SKM-1 treated with dmso at 0.1 percent for 144 hours (cell line): ENCODE measurements around the gene RASD1.

ENCODE experiments used
- DNase-seq: peaks from one replicate; lab custom pipeline; 2025; ENCODE audit not compliant: unreplicated experiment; lab: John Stamatoyannopoulos, UW

The RASD1 gene

DNA sequence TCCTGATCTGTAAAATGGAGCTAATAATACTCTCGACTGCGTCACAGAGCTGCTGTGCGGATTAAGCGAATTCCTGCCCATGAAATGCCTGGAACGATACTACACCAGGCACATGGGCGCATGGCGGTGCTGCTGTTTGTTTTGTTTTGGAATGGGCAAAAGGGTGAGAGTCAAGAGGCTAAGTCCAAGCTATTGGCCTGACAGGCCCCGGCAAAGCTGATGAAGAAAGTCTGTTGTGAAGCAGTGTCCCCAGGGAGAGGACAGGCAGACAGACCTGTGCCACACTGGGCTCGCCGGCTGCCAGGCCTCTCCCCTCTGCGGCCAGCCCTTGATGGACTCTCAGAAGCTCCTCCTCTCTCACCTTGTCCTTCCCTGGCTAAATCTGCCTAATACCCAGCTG, 31.3 kb upstream of the RASD1 start:
- no peak for DNase-seq

DNA sequence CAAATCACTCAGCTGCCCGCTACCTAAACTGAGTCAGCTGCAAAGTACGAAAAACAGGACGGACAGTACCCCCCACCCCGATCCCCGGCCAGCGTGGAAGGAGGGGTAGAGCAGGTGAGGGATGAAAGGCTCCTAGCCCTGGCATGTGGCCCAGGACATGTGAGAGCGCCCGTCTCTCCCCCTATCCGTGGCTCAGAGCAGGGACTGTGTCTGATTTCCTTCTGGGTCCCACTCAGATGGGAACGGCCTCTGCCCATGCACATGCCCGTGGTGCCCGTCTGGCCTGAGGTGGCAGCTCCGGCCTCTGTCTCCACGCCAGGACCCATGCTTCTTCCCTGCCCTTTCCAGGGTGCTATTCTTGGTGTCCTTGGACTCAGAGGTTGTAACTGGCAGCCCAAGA, 30.2 kb upstream of the RASD1 start:
- no peak for DNase-seq

DNA sequence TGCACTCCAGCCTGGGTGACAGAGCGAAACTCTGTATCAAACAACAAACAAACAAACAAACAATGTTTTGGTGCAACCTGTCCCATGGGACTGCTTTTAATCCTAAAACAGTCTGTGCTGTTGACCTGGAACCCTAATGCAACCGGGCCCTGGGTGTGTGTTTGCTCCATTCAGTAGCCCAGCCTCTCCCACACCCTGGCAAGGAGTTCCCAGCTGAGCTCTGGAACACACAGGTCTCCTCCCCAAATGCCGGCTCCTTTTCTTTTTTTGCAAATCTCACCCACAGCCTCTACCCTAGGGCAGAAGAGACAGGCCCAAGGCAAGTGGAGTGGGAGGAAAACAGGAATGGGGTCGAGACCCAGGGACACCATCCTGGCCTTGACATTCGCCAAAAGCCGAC, 29.8 kb upstream of the RASD1 start:
- DNase-seq, result no peak

DNA sequence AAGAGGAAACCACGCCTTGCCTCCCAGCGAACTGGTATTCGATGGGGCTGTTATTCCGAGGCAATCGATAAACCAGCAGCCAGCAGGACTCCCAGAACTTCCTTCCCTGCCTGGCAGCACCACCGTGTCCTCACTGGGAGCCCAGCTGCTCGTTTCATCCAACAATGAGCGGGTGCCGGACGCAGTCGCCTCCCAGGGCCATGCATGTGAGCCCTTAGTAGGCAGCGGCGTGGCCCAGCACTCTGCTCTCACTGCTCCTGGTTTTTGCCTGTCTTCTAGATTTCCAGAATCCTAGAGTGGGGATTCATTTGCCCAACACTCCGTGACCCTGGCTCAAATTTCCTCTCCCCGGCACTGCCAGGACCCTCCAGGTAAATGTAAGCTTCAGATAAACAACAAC, 29.1 kb upstream of the RASD1 start:
- DNase-seq, result no peak

DNA sequence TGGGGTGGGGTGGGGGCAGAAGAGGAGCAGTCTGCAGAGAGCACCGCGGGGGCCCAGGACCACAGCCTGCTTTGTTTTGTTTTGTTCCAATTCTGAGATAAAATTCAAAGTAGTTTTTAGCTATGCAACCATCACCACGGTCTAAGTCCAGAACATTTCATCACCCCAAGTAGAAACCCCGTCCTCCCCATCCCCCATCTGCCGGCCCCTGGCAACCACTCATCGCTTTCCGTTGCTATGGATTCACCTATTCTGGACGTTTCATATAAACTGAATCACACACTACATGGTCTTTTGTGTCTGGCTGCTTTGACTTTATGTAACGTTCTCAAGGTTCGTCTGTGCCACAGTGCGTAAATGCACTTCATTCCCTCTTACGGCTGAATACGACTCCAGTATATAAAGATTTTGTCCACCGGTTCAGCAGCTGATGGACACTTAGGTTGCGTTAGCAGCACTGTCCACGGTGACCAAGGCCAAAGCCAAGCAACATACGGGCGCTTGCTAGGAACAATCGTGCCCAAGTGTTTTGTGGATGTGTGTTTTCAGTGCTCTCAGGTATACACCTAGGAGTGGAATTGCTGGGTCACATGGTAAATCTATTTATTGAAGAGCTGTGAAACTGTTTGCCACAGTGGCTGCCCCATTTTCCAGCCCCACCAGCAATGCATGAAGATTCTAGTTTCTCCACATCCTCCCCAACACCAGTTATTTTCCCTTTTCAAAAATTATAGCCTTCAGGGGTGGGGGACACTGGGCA, 27.7 kb upstream of the RASD1 start:
- DNase-seq, result no peak

DNA sequence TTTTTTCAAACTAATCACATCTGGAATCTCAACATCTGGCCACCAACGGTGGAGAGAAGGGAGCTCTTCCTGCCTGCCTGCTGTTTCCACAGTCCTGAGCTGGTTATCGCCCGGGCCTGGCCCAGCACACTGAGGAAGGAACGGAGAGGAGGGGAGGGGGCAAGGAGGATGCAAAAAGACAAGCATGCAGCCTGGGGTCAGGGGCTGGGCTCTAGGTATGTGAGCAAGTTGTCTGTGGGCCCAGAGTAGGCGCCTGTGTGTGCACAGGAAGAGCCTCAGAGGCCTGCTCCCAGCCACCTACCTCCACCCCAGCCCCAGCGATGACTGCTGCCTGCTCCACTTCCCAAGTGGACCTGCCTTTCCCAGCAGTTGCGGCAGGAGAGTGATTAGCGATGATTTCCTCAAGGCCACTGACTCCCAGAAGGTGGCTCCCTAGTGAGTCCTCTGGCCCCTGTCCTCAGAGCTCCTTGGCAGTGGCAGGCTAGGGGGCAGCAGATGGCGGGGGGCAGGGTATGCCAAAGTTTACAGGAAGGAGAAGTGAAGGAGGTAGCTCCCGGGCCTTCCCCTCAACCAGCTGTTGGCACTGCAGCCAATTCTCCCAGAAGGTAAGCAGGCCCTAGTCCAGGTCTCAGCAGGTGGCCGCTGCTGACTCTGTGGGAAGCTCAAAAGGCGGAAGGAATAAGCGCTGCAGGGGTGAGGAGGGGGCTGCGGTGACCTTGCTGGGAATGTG, 27.0 kb upstream of the RASD1 start:
- no peak for DNase-seq

DNA sequence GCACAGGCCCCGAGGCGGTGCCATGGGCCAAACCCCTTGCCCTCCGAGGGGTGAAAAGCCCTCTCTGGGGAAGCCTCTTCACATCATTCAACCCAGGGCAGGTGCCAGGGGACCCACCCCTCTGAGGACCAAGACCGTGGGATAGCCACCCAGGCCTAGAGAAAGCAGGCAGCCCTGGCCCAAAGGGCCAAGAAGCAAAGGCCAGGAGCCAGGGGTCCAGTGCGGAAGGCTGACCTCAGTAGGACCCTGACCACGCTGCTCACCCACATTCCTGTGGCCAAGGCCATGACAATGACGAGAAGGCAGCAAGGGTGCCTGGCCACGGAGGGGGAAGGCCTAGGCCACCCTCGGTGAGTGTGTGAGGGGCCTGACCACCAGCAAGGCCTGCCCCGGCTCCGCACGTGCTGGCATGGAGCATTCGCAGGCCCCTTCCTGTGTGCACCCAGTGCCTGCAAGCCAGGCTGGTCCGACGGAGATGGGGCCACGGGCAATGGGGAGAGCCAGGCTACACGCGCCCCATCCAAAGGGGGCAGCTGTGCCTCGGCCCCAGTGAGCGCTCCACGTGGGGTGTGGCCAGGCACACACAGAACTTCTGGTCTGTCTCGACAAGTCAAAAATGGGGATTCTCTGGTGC, 24.5 kb upstream of the RASD1 start:
- DNase-seq, result no peak

DNA sequence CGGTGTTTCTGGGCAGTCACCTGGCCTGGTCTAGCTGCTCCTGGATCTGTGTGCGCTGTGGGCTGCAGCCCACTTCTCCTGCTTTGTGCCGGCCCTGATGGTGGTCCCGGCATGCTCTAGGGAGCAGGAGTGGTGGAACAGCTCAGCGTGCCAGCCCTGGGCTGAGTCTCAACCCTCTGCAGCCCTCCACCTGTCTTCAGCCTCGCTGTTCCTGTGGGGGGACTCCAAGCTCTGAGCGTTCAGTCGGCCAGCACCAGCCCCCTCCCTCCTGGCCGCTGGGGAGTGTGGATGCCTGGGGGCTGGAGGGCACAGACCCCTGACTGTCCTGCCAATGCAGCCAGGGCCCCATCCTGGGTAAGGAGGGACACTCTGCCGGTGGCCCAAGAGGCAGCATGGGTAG, 23.7 kb upstream of the RASD1 start:
- DNase-seq, result no peak

DNA sequence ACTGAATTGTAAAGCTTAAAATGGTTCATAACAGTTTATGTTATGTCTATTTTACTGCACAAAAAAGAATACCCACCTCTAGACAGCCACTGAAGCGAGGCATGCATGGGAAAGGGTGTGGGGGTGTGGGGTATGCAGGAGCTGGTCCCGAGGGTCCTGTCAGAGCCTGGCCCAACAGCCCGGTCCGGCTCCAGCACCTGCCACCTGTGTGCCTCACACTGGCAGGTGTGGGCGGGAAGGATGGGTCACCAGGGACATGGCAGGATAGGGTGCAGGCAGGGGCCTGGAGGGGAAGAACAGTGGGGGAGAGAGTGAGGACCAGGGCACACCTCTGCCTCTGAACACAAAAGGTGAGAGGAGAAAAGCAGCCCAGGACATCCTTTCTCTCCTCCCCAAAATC, 22.8 kb upstream of the RASD1 start:
- DNase-seq, result no peak

DNA sequence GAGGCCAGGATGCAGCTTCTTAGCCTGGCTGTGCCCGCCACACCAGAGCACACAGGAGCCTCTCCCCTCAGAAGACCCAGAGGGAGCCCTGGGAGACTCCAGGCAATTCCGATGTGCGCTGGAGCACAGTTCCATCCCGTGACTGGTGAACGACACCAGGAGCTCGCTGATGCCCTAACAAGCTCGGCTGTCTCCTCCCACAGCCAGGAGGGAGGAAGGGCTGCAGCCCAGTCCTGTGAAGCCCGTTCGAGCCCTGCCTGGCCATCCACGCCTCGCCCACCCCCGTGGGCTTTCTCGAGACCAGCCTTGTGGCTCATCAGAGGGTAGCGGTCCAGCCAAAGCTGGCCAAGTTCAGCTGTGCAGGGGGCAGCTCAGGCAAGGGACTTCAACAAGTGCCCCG, 21.8 kb upstream of the RASD1 start:
- no peak for DNase-seq

DNA sequence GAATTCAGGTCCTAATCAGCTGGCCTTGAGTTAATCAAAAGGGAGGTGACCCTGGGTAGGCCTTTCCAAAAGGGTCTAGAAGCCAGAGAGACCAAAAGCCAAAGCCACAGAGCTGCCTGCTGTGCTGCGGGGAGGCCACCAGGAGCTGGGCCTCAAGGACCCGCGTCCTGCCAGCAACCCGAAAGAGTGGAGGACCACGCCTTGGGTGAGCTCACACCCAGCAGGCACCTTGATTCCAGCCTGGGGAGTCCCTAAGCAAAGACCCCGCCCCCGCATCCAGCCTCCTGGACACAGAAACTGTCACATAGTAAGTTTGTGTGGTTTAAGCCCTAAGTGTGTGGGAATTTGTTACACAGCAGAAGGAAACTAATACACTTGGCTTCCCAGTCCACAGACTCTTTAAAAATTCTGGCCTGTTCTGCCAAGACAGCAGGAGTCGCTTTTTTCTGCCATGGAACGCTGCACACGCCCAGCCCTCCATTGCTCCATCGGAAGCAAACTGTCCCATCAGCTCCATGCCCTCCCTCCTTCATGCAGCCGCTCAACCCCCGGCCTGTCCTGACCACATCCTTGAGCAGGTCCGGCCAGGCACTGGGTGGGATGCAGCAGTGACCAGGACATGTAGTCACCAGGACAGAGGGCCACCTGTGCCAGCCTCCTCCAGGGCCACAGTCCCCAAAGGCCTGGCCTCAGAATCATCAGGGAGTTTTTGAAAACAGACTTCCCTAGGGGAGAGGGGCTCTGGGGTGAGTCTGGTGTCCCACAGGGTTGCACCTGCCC, 20.9 kb upstream of the RASD1 start:
- DNase-seq, result no peak

DNA sequence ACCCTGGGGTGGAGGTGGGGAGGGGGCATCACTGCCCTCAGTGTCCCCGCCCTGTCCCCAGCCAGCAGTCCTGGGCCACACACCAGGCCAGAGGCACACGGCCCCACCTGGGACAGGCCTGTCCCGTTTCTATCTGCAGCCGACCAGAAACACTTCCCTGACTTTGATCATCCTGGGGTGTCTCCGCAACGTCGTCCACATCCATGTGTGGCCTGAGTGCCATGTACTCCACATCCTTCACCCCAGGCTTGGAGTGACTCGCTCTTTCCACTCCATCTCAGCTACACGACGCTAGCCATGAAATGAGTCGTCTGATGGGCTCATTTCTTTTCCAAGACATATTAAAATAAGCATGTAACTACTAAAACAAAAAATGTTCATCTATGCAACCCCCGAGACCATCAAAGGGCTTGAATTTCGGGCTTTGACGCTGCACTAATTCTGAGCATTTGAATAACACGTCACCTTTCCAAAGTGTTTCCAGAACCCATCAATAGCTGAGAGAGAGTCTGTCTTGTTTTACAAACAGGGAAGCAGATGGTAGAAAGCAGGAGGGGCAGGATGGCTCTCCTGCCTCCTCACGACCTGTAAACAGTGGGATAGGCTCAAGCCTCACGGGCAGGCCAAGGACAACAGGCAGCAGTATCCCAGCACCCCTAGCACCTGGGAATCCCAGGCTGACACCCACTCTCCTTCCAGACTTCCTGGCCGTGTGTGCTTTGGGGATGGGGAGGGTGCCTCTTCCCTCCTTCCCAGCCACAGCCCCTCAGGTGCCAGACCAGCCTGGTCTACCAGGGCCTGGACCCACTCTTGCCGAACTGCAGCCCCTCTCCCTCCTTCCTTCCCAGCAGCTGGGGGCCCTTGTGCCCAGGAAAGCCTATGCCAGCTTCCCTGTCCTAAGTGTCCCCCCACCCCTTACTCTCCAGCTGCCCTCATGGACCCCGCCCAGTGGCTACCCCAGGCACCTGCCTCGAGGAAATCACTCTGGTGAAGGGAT, 20.0 kb upstream of the RASD1 start:
- DNase-seq, result no peak

DNA sequence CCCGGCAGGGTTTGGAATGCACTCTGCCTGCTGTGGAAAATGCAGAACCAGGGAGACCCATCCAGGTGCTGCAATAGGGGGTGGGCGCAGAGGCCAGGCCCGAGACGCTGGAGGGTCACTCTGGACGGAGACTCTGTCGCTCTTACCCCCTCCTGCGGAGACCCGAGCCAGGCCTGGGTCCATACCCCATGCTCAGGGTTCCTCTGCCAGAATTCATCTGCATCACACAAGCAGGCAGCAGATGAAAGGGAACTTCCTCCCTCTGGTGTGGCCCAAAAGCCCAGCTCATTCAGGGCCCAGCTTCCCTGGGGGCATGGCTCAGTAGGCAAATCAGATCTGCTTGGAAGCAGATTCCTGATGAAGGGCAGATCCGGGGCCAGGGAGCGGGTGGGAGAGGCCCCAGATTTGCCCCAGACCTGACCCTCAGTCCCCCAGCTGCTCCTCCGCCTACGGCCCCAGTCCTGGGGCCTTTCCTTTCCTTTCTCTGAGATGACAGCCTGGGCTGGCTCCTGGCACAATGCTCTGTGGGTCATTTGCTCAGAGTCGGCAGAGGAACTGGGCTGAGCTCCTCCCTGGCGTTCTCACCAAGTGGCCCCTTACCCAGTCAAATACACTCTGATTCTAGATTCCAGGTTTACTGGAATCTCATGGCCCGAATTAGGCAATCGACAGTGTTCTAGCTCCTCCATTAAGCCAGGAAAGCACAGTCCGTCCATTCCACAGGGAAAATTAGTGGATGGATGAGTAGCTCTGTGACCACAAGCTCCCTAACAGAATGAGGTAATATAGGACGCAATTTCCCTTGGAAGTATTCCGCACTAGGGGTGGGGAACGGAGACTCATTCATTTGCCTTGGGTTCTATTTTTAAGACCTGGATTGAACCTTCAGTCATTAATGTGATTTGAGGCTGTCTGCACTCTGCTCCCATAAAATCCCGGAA, 19.1 kb upstream of the RASD1 start:
- DNase-seq, result no peak

DNA sequence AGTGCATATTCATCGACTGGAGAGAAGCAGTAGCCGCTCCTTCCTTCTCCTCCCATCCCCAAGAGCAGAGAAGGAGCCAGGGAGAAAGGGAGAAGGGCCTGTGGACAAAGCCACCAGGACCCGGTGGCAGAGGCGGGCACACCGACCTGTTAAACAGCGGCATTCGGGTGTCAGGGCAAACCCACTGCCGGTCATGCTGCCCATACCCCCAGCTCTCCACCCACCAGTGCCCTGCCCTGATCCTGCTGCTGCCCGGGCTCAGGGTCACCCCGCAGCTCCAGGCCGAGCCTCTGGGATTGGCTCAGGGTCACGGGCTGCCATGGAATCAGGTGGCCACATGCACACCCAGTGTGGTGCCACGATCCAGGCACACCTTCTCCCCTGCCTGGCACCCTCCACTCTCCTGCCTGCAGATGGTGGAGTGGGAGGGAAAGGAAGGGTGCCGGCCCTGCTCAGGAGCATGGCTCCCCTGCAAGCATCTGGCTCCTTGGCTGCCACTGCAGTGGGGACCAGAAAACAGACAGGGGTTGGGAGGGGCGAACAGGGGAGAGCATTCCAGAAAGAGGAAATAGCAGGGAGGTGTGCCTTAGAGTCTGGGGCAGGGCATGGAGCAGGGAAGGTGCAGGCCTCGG, 18.3 kb upstream of the RASD1 start:
- no peak for DNase-seq

DNA sequence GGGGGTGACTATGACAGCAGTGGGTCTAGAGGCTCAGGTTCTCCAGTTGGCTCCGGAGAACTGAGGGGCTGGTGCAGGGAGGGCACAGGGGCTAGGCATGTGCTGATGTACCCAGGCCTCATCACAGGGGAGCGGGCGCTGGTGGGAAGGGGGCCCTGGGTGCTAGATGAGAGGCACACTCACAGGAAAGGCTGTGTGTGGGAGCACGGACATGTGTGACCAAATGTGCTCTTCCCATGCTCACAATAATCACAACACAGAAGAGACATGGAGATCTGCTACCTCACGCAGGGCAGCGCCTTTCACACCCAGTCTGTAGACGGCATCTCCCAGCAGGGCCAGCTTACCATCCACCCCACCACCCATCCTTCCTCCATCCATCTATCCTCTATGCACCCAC, 17.4 kb upstream of the RASD1 start:
- DNase-seq, result no peak

DNA sequence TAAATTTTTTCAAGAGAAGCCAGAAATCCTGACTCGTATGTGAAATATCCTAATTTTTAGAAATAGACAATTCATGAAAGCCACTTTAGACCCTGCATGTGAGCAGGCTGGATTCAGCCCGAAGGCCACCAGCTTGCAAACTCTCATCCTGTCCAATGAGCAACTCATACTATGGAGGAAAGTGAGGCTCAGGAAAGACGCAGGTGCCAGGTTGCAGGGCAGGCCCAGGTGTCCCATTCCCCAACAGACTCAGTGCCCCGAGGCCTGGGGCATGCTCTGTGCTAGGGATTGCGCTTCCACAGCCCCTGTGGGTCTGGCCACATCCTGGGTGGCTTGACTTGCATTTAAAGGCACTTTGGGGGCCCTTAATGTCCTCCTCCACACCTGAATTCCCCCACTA, 16.7 kb upstream of the RASD1 start:
- no peak for DNase-seq

DNA sequence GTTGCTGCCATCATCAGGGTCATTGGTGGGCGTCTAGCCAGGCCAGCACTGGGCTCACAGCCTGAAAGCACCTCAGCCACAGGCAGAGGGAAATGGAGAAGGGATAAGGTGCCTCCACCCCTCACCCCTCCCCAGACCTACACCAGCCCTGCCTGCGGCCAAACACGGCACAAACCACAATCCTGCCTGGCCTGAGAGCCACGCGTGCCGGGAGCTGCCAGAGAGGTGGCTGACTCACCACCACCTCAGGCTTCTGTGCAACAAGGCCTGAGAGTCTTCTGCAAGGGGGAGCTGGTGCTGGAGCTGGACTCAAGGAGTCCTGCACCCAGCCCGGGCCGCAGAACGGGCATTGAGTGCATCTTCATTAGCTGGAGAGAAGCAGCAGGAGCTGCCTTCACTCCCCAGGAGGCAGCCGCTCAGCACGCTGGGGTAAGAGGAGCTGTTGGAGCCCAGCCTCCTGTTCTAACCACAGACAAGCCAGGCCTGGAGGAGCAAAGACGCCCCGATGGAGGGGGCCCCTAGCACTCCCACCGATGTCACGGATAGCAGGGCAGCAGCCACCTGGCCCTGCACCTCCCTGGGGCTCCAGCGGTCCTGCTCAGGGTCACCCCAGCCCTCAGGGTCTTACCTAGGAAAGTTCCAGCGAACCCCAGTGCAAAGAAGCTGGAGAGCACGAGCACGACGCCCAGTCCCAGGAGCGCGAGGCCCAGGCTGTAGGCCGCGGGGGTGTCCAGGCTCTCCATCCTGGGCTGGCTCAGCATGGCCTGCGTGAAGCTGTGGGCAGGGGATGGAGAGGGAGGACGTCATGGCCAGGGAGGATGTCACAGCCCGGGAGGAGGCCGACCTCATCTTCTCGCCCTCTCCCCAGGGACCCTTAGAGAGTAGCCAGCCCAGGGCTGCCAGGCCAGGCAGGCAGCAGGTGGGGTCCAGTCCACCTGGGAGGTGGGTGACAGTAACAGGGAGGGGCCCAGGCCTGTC, 16.0 kb upstream of the RASD1 start:
- no peak for DNase-seq

DNA sequence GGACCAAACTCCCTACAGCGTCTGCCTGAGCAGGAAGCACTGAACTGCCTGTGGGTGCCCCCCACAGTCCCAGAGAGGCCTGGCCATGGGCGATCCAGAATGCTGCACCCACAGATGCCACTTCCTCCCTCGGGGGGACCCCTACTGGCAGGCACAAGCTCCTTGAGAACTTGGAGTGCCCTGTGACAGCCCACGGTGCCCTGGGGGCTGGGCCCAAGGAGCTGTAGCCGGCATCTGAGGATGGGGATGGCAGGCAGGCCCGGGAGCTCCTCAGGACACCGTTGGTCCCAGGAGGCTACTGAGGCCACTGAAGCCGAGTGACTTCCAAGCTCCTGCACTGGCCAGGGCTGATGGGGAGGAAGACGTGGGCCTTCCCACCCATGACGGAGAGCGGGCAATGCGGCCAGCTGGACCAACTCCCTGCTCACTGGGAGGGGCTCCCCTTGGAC, 15.1 kb upstream of the RASD1 start:
- DNase-seq, result no peak
